Measurements from ENCODE around the gene MAP7D3.

Gene MAP7D3

GRCh38 chrX:136203951-136204350, 47.2 kb downstream of the MAP7D3 start:
- DNase-seq = no peak

- DNase-seq = no peak
Observed at GRCh38 chrX:136203438-136203837, 47.8 kb downstream of the MAP7D3 start.

GRCh38 chrX:136202889-136203288, 48.3 kb downstream of the MAP7D3 start:
- no peak for DNase-seq

GRCh38 chrX:136201601-136202000, 49.6 kb downstream of the MAP7D3 start:
- no peak for DNase-seq

- DNase-seq = no peak
Observed at GRCh38 chrX:136200466-136200865, 50.7 kb downstream of the MAP7D3 start.

GRCh38 chrX:136199365-136199764, 51.8 kb downstream of the MAP7D3 start:
- DNase-seq = no peak

GRCh38 chrX:136198678-136199243, 52.4 kb downstream of the MAP7D3 start:
- no peak for DNase-seq

GRCh38 chrX:136198010-136198409, 53.2 kb downstream of the MAP7D3 start:
- no peak for DNase-seq

- no peak for DNase-seq
Observed at GRCh38 chrX:136196691-136197155, 54.5 kb downstream of the MAP7D3 start.

- DNase-seq = no peak
Observed at GRCh38 chrX:136195247-136195646, 56.0 kb downstream of the MAP7D3 start.

- no peak for DNase-seq
Observed at GRCh38 chrX:136194536-136194935, 56.7 kb downstream of the MAP7D3 start.

GRCh38 chrX:136193771-136194170, 57.4 kb downstream of the MAP7D3 start:
- DNase-seq = no peak

- DNase-seq = no peak
Observed at GRCh38 chrX:136192839-136193414, 58.3 kb downstream of the MAP7D3 start.

- no peak for DNase-seq
Observed at GRCh38 chrX:136192135-136192534, 59.1 kb downstream of the MAP7D3 start.

GRCh38 chrX:136191171-136191570, 60.0 kb downstream of the MAP7D3 start:
- no peak for DNase-seq

- no peak for DNase-seq
Observed at GRCh38 chrX:136190038-136190713, 61.0 kb downstream of the MAP7D3 start.

- no peak for DNase-seq
Observed at GRCh38 chrX:136189222-136189621, 62.0 kb downstream of the MAP7D3 start.

- DNase-seq = no peak
Observed at GRCh38 chrX:136186023-136186413, 65.2 kb downstream of the MAP7D3 start.

GRCh38 chrX:136185401-136186022, 65.7 kb downstream of the MAP7D3 start:
- no peak for DNase-seq

- DNase-seq = no peak
Observed at GRCh38 chrX:136183917-136184316, 67.3 kb downstream of the MAP7D3 start.

- DNase-seq = no peak
Observed at GRCh38 chrX:136183172-136183571, 68.0 kb downstream of the MAP7D3 start.

GRCh38 chrX:136182414-136182813, 68.8 kb downstream of the MAP7D3 start:
- no peak for DNase-seq

- DNase-seq = no peak
Observed at GRCh38 chrX:136179133-136179532, 72.1 kb downstream of the MAP7D3 start.

GRCh38 chrX:136176399-136176825, 74.8 kb downstream of the MAP7D3 start:
- DNase-seq = no peak
